Vagina (tissue), 2 donors: ENCODE measurements around the gene SULF2. TPM values are rescaled to one million over a fixed set of nuclear protein-coding genes. Genes with fewer than 3 reads are reported as not detected.

Experiments
- DNase-seq, 2 donors: peaks; one replicate each; pipeline ENCODE4 v3.0.0-alpha.2; 2017; ENCODE audit errors: extremely low spot score in 2 of 2
- H3K27ac ChIP-seq: fragments of 200-600 bp; sonication (generic); one replicate; pipeline ENCODE4 v1.5.1; 2019
- H3K27me3 ChIP-seq: fragments of 200-600 bp; sonication (generic); one replicate; pipeline ENCODE4 v1.5.1; 2019
- H3K36me3 ChIP-seq, 2 donors: fragments of 200-600 bp; sonication (generic); one replicate each; pipeline ENCODE4 v1.5.1; 2017 to 2019
- H3K4me1 ChIP-seq: fragments of 200-600 bp; sonication (generic); one replicate; pipeline ENCODE4 v1.5.1; 2019
- H3K4me3 ChIP-seq, 2 donors: fragments of 200-600 bp; sonication (generic); 1 replicate in 1 of 2; 2 replicates in 1 of 2; pipeline ENCODE4 v1.5.1; 2016 to 2019
- H3K9me3 ChIP-seq: fragments of 200-600 bp; sonication (generic); one replicate; pipeline ENCODE4 v1.5.1; 2019
- POLR2A ChIP-seq, 2 donors: fragments of 450-650 bp; IDR thresholded peaks; one replicate each; pipeline ENCODE4 v1.6.1; 2017; ENCODE audit warnings: antibody characterized with exemption in 2 of 2, mild to moderate bottlenecking in 2 of 2, moderate library complexity in 2 of 2
- POLR2AphosphoS5 ChIP-seq, 2 donors: sonication (generic); formaldehyde crosslinking; IDR thresholded peaks; one replicate each; pipeline ENCODE4 v1.9.0; 2017; ENCODE audit warnings: antibody characterized with exemption in 2 of 2, mild to moderate bottlenecking in 2 of 2, low read depth in 1 of 2; ENCODE audit not compliant: insufficient read depth in 1 of 2
- intact Hi-C: fragments of 100-400 bp; cut with DNase I; formaldehyde crosslinking; loops from one replicate; pipeline ENCODE4 v1.15.1; 2023
- total RNA-seq: library from RNA; depleted of rRNA; stranded (reverse); fragments of >200 nt; gene quantifications from one replicate; pipeline ENCODE4 v1.2.3, GENCODE V29; 2016
- TF ChIP-seq, protein P1 (sequence below), 3 experiments: fragments of 450-650 bp in 2 of 3; fragments of 200-600 bp in 1 of 3; sonication (generic) in 1 of 3; IDR thresholded peaks; one replicate each; pipeline ENCODE4 v1.5.1; 2017 to 2019; ENCODE audit warnings: antibody characterized with exemption in 3 of 3, mild to moderate bottlenecking in 2 of 3, moderate library complexity in 2 of 3

The SULF2 gene
- total RNA-seq, 1 donor from 2014 or later, result 157 TPM

DNA sequence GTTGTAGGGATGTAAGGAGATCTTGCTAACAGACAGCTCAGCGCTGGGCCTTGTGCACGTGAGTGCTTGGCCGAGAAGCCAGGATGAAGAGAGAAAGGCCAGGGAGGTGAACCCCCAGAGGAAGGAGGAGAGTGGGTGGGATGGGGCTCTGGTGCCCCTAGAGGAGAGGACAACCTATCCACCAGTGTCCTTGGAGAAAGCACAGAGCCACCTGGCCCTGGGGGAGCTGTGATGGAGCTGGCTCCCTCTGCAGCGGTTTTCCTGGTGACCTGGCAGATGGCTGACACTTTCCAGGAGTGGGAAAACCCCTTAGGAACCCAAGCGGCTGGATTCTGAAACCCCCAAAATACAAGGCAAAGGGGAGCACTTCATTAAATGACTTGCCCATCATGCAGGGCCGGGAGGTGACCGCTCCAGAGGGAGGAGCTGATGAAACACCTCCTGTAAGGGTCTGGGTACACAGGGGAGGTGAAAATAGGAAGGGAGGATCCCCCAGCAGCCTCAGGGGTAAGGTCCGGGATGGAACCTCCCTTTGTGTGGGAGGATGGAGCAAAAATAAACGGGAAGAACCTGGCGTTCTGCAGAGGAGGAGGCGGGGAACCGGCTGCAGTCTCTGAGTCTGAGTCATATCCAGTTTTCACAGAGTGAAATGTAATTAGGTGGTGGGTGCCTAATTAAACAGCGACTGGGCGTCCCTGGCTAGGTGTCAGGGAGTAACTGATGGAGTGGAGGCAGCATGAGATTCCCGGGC lies 80.4 kb downstream of the SULF2 start:
- Histone ChIP-seq H3K36me3 (peaks cover 0 to 6% of the 10 kb centered on the region in 2 donors), H3K9me3 (no peaks in the 10 kb centered on the region), H3K4me3 (no peak overlapping the region), H3K27ac (no peak overlapping the region), H3K27me3 (no peaks in the 10 kb centered on the region), H3K4me1 (peaks cover 6% of the 10 kb centered on the region)
- intact Hi-C loops, result no loop called here
- DNase-seq, result no peak
- TF ChIP-seq POLR2A (IDR thresholded peaks at IDR 0.05) (no peak), POLR2AphosphoS5 (IDR thresholded peaks at IDR 0.05; ENCODE audit: insufficient read depth in 1 of 2, low read depth in 1 of 2) (peak in 1 of 2 donors; percentile 53)

DNA sequence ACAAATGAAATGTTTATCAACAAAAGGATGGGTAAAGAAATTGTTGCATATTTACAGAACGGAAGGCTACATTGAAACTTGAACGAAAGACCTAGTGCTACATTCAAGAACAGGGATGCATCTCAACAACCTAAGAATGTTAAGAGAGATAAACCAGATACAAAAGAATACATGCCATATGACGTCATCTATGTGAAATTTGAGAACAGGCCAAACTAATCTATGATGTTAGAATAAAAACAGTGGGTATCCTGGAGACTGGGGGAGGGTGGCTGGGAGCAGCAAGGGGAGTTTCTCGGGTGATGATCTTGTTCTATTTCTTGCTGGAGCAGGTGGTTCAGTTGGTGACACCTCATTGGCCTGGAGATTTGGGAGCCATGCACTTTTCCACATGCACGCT lies 81.5 kb downstream of the SULF2 start:
- H3K27me3 ChIP-seq, result no peaks in the 10 kb centered on the region
- intact Hi-C loops, result no loop called here
- no peak overlapping the region for H3K4me3 ChIP-seq
- no peak for TF ChIP-seq POLR2AphosphoS5 (IDR thresholded peaks at IDR 0.05; ENCODE audit: insufficient read depth in 1 of 2, low read depth in 1 of 2)
- no peak overlapping the region for H3K27ac ChIP-seq
- no peaks in the 10 kb centered on the region for H3K9me3 ChIP-seq
- H3K36me3 ChIP-seq, result peaks cover 0 to 11% of the 10 kb centered on the region in 2 donors
- no peak for DNase-seq
- H3K4me1 ChIP-seq, result no peaks in the 10 kb centered on the region

DNA sequence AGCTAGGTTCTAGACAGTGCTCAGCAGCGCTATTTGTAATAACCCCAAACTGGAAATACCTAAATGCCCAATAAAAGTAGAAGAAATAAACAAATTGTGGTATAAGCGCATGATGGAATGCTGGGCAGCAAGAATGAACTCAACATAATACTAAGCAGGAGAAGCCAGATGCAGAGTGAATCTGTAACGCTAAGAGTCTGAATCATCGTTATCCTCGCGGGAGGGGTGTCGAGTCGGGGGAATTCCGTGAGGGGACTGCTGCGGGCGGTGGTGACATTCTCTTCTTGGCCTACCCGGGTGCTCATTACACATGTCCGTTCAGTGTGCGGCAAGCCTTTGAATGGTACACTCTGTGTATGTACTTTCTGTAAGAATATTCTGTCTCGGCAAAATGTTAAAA lies 83.7 kb downstream of the SULF2 start:
- Histone ChIP-seq H3K36me3 (peaks cover 0 to 22% of the 10 kb centered on the region in 2 donors), H3K4me3 (no peak overlapping the region), H3K4me1 (no peaks in the 10 kb centered on the region), H3K9me3 (no peaks in the 10 kb centered on the region), H3K27ac (no peak overlapping the region), H3K27me3 (no peaks in the 10 kb centered on the region)
- intact Hi-C loops, result no loop called here
- no peak for TF ChIP-seq POLR2A (IDR thresholded peaks at IDR 0.05)
- DNase-seq, result no peak

DNA sequence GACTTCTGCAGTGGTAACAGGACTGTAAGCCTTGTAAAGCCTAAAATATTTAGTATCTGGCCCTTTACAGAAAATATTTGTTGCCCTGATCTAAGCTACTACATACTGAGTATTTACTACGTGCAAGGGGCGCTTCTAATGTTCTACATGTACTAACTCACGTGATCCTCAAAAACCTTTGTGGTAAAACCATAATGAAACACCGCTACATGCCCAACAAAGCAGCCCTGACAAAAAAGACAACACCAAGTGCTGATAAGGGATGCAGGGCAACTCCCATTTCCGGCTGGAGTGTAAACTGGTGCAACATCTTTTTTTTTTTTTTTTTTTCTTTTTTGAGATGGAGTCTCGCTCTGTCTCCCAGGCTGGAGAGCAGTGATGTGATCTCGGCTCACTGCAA lies 85.0 kb downstream of the SULF2 start:
- Histone ChIP-seq H3K27me3 (no peaks in the 10 kb centered on the region), H3K4me1 (no peaks in the 10 kb centered on the region), H3K36me3 (peaks cover 0 to 22% of the 10 kb centered on the region in 2 donors), H3K4me3 (no peak overlapping the region), H3K27ac (no peak overlapping the region), H3K9me3 (no peaks in the 10 kb centered on the region)
- TF ChIP-seq, protein P1, sequence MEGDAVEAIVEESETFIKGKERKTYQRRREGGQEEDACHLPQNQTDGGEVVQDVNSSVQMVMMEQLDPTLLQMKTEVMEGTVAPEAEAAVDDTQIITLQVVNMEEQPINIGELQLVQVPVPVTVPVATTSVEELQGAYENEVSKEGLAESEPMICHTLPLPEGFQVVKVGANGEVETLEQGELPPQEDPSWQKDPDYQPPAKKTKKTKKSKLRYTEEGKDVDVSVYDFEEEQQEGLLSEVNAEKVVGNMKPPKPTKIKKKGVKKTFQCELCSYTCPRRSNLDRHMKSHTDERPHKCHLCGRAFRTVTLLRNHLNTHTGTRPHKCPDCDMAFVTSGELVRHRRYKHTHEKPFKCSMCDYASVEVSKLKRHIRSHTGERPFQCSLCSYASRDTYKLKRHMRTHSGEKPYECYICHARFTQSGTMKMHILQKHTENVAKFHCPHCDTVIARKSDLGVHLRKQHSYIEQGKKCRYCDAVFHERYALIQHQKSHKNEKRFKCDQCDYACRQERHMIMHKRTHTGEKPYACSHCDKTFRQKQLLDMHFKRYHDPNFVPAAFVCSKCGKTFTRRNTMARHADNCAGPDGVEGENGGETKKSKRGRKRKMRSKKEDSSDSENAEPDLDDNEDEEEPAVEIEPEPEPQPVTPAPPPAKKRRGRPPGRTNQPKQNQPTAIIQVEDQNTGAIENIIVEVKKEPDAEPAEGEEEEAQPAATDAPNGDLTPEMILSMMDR (IDR thresholded peaks at IDR 0.05), result no peak
- TF ChIP-seq POLR2AphosphoS5 (IDR thresholded peaks at IDR 0.05; ENCODE audit: insufficient read depth in 1 of 2, low read depth in 1 of 2) (no peak), POLR2A (IDR thresholded peaks at IDR 0.05) (no peak)
- DNase-seq, result no peak
- intact Hi-C loops, result no loop called here

DNA sequence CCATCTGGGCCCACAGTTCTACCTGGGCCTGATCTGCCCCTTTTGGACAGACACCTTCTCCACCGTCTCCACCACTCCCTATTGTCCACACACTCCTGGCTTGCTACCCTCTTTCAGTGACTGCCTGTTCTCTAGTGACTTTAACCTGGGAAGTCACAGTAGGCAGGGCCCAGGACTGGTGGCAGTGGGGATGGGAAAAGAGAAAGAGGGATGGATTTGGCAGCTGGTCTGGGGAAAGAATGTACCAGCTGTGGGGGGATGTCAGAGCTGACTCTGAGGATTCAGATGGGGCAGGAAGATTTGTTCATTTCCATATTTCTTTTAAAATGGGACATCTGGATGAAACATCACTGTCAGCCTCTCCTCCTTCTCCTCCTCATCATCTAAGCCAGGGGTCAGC lies 85.5 kb downstream of the SULF2 start:
- no peak for DNase-seq
- no peaks in the 10 kb centered on the region for H3K27me3 ChIP-seq
- no peak overlapping the region for H3K27ac ChIP-seq
- peaks cover 0 to 22% of the 10 kb centered on the region in 2 donors for H3K36me3 ChIP-seq
- no peak overlapping the region for H3K4me3 ChIP-seq
- no peak for TF ChIP-seq POLR2A (IDR thresholded peaks at IDR 0.05)
- no peak for TF ChIP-seq POLR2AphosphoS5 (IDR thresholded peaks at IDR 0.05; ENCODE audit: insufficient read depth in 1 of 2, low read depth in 1 of 2)
- TF ChIP-seq, protein P1 (IDR thresholded peaks at IDR 0.05), result no peak
- intact Hi-C loops, result no loop called here
- no peaks in the 10 kb centered on the region for H3K9me3 ChIP-seq
- H3K4me1 ChIP-seq, result no peaks in the 10 kb centered on the region

DNA sequence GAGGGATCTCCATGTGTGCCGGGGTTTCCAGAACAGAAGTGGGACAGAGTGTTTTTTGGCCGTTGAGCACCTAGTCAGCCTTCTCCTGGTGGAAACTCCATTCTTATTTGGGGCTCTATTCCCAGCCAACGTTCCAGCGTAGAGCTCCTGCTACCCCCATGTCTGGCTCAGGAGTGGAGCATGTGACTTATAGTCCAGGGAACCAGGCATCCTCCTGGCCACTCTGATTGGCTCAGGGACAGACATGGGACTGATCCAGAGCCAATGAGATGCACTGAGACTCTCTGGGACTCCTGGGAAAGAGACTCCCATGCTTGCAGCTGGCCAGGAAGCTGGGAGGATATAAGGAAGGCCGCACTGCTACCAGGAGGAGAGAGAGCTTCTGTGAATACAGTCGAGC lies 87.1 kb downstream of the SULF2 start:
- Histone ChIP-seq H3K4me3 (no peak overlapping the region), H3K4me1 (no peaks in the 10 kb centered on the region), H3K27me3 (no peaks in the 10 kb centered on the region), H3K27ac (no peak overlapping the region), H3K36me3 (peaks cover 0 to 35% of the 10 kb centered on the region in 2 donors), H3K9me3 (no peaks in the 10 kb centered on the region)
- intact Hi-C loops, result no loop called here
- DNase-seq, result no peak
- TF ChIP-seq, protein P1 (IDR thresholded peaks at IDR 0.05), result no peak
- TF ChIP-seq POLR2A (IDR thresholded peaks at IDR 0.05) (no peak), POLR2AphosphoS5 (IDR thresholded peaks at IDR 0.05; ENCODE audit: insufficient read depth in 1 of 2, low read depth in 1 of 2) (no peak)
